Endothelial cell (in vitro differentiated cells): ENCODE measurements around the gene PAPPA. TPM values are rescaled to one million over a fixed set of nuclear protein-coding genes. Genes with fewer than 3 reads are reported as not detected.

ENCODE experiments used
- DNase-seq: peaks from one replicate; pipeline ENCODE4 v3.0.0; 2021; ENCODE audit warnings: low spot score
- H3K27ac Mint-ChIP-seq: one replicate; pipeline ENCODE4 v1.8.0; 2021; ENCODE audit warnings: mixed read lengths, inconsistent platforms; ENCODE audit not compliant: unreplicated experiment
- H3K27me3 Mint-ChIP-seq: one replicate; pipeline ENCODE4 v1.8.0; 2021; ENCODE audit warnings: mild to moderate bottlenecking, moderate library complexity, mixed read lengths, inconsistent platforms; ENCODE audit not compliant: unreplicated experiment
- H3K36me3 Mint-ChIP-seq: one replicate; pipeline ENCODE4 v1.8.0; 2021; ENCODE audit warnings: mild to moderate bottlenecking, low read depth, mixed read lengths, inconsistent platforms; ENCODE audit not compliant: unreplicated experiment
- H3K4me1 Mint-ChIP-seq: one replicate; pipeline ENCODE4 v1.8.0; 2021; ENCODE audit warnings: mild to moderate bottlenecking, mixed read lengths, inconsistent platforms; ENCODE audit not compliant: unreplicated experiment
- H3K4me3 Mint-ChIP-seq: one replicate; pipeline ENCODE4 v1.8.0; 2021; ENCODE audit warnings: mild to moderate bottlenecking, mixed read lengths, inconsistent platforms; ENCODE audit not compliant: unreplicated experiment
- H3K9me3 Mint-ChIP-seq: one replicate; pipeline ENCODE4 v1.8.0; 2021; ENCODE audit warnings: mixed read lengths, inconsistent platforms; ENCODE audit not compliant: unreplicated experiment
- total RNA-seq: library from RNA; stranded (reverse); fragmentation: NEBNext Ultra II Directional; extraction: Animal tissue kit (Norgen Biotek cat#: 25700); gene quantifications from one replicate; pipeline ENCODE4 v1.2.1, GENCODE V29; 2021; ENCODE audit not compliant: unreplicated experiment
- TF ChIP-seq, protein P1 (sequence below): fragments of 200-600 bp; sonication (generic); IDR thresholded peaks from one replicate; pipeline ENCODE4 v1.5.0; 2021; ENCODE audit warnings: antibody characterized with exemption; ENCODE audit not compliant: unreplicated experiment

PAPPA gene
- total RNA-seq, 1 donor from 2014 or later: 1.4 TPM

DNA sequence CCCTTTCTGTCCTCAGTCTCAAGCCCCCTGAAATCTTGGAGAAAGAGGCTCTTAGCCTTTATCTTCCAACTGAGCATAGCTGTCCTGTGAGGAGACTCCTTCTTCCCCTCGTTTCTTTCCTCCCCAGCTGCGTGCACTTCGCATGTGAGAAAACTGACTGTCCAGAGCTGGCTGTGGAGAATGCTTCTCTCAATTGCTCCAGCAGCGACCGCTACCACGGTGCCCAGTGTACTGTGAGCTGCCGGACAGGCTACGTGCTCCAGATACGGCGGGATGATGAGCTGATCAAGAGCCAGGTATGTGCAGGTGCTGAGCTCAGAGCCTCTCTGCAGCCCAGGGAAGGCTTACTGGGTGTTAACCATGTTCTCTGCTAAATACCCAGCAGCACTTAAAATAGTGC, 190.8 kb downstream of the PAPPA start:
- Mint-ChIP-seq H3K36me3 (no peaks in the 10 kb centered on the region), H3K27ac (no peak overlapping the region), H3K27me3 (peaks cover 2% of the 10 kb centered on the region), H3K4me1 (peaks cover 5% of the 10 kb centered on the region), H3K4me3 (no peak overlapping the region), H3K9me3 (no peaks in the 10 kb centered on the region)
- TF ChIP-seq, protein P1, sequence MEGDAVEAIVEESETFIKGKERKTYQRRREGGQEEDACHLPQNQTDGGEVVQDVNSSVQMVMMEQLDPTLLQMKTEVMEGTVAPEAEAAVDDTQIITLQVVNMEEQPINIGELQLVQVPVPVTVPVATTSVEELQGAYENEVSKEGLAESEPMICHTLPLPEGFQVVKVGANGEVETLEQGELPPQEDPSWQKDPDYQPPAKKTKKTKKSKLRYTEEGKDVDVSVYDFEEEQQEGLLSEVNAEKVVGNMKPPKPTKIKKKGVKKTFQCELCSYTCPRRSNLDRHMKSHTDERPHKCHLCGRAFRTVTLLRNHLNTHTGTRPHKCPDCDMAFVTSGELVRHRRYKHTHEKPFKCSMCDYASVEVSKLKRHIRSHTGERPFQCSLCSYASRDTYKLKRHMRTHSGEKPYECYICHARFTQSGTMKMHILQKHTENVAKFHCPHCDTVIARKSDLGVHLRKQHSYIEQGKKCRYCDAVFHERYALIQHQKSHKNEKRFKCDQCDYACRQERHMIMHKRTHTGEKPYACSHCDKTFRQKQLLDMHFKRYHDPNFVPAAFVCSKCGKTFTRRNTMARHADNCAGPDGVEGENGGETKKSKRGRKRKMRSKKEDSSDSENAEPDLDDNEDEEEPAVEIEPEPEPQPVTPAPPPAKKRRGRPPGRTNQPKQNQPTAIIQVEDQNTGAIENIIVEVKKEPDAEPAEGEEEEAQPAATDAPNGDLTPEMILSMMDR: no peak
- DNase-seq: no peak

DNA sequence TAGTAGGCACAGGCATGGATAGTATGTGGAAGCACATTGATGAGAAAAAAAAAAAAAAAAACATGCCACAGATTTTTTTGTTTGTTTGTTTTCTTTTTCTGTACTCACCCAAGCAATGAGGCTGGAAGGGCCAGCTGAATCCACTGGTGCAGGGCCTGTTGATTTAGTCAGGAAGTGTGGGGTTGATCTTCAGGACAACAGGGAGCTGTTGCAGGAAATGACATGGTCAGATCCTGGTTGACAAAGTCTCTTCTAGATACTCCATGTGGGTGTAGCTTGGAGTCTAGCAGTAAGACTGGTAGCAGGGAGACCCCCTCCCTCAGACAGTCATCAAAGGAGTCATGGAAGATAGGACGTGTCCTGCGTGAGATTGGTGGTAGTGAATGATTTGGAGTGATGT, 191.8 kb downstream of the PAPPA start:
- Mint-ChIP-seq H3K9me3 (no peaks in the 10 kb centered on the region), H3K27ac (no peak overlapping the region), H3K27me3 (peaks cover 2% of the 10 kb centered on the region), H3K4me3 (no peak overlapping the region), H3K4me1 (peaks cover 5% of the 10 kb centered on the region), H3K36me3 (no peaks in the 10 kb centered on the region)
- no peak for DNase-seq
- TF ChIP-seq, protein P1: no peak

DNA sequence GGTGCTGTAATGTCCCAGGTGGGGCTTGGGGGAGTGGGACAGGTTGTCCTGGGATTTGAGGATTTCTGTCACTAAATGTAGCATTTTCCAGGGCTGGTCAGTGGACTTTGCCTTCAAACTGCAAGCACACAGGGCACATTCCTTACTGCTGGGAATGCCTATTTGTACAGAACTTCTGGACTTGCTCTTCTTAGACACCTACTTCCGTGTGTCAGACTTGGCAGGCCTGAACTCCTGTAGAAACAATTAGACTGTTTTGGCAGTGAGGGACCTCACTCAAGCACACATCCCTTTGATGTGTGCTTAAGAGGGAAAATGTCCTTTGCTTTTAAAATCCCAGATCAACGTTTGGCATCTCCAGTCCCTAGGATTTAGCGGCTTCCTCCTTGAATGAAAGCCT, 192.2 kb downstream of the PAPPA start:
- no peak for DNase-seq
- Mint-ChIP-seq H3K9me3 (no peaks in the 10 kb centered on the region), H3K4me1 (peaks cover 5% of the 10 kb centered on the region), H3K27me3 (peaks cover 2% of the 10 kb centered on the region), H3K4me3 (no peak overlapping the region), H3K27ac (no peak overlapping the region), H3K36me3 (no peaks in the 10 kb centered on the region)
- TF ChIP-seq, protein P1: no peak

DNA sequence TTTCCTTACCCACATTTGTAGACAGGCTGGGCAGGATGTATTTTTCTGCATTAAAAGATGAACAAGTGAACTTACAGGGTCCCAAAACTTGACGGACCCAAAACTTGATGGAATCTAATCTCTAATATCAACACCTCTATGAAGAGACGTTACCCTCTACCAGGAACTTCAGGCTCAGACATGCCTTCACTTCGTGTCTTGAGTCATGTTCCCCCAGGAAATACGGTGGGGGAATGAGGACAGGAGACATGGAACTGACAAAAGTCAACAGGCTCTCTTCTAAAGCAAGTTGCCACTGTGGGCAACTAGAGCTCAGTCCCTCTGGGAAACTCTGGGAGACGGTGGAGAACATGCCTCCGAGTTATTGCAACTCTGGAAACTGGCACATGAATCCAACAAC, 196.1 kb downstream of the PAPPA start:
- H3K36me3 Mint-ChIP-seq: peaks cover 4% of the 10 kb centered on the region
- no peak overlapping the region for H3K27ac Mint-ChIP-seq
- H3K4me3 Mint-ChIP-seq: no peak overlapping the region
- H3K4me1 Mint-ChIP-seq: peaks cover 8% of the 10 kb centered on the region
- peaks cover 5% of the 10 kb centered on the region for H3K27me3 Mint-ChIP-seq
- DNase-seq: no peak
- TF ChIP-seq, protein P1: no peak
- H3K9me3 Mint-ChIP-seq: no peaks in the 10 kb centered on the region

DNA sequence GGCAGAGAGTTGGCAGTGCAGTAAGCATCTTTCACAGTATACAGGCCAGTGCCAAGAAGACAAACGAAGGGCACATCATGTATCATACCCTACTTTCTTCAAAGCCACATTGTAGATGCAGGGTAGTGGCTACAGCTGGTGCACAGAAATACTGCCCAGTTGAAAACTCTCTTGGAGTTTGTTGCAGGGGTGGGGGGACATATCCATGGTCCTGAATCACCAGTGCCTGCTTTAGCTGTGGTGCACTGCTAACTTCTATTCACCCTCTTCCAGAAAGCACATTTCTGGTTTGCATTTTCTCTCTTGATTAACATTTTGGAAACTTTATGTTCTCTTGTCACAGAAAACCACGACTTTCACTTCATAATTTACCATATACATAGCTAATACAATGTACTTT, 196.6 kb downstream of the PAPPA start:
- DNase-seq: no peak
- no peaks in the 10 kb centered on the region for H3K9me3 Mint-ChIP-seq
- no peak overlapping the region for H3K4me3 Mint-ChIP-seq
- TF ChIP-seq, protein P1: no peak
- H3K27me3 Mint-ChIP-seq: peaks cover 5% of the 10 kb centered on the region
- peaks cover 4% of the 10 kb centered on the region for H3K36me3 Mint-ChIP-seq
- no peak overlapping the region for H3K27ac Mint-ChIP-seq
- peaks cover 10% of the 10 kb centered on the region for H3K4me1 Mint-ChIP-seq
